COR-L47 (cell line): ENCODE measurements around the gene RAB11FIP4.
A peak's percentile ranks its signal among the peaks of the same experiment; 100 is the strongest.

Experiments
- DNase-seq: peaks from one replicate; lab custom pipeline; 2025; lab: John Stamatoyannopoulos, UW

The RAB11FIP4 gene

DNA sequence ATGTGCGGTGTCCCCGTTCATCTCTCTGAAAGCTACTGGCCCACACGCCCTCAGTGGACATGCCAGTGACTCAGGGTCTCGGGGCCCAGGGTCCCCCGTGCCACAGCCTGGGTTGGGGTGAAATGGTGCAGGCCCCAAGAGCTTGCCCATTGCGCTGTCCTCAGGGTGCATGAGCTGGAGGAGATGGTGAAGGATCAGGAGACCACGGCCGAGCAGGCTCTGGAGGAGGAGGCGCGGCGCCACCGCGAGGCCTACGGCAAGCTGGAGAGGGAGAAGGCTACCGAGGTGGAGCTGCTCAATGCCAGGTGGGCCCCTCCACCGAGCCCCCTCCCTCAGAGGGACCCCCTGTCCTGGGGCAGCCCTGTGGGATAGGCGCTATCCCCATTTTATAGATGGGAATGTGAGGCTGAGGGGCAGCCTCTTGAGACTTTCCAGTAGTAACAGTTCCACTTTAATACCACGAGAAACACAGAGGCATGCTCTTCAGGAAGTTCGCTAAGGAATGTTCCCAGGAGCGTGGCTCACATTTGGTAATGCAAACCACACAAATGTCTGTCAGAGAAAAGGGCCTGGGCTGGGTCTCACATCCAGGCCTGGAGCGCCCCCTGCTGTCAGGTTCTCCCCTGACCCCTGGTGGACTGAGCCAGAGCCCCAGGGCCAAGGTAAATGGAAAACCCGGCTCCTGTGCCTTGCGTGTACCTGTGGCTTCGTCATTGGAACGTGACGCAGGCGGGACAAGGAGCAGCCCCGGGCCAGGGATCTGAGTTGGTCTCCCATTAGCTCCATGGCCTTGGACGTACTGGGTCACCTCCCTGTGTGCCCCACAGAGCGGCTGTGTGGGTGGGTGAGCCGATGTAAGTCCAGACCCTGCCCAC, 133.7 kb downstream of the RAB11FIP4 start:
- DNase-seq: peak; percentile 34

DNA sequence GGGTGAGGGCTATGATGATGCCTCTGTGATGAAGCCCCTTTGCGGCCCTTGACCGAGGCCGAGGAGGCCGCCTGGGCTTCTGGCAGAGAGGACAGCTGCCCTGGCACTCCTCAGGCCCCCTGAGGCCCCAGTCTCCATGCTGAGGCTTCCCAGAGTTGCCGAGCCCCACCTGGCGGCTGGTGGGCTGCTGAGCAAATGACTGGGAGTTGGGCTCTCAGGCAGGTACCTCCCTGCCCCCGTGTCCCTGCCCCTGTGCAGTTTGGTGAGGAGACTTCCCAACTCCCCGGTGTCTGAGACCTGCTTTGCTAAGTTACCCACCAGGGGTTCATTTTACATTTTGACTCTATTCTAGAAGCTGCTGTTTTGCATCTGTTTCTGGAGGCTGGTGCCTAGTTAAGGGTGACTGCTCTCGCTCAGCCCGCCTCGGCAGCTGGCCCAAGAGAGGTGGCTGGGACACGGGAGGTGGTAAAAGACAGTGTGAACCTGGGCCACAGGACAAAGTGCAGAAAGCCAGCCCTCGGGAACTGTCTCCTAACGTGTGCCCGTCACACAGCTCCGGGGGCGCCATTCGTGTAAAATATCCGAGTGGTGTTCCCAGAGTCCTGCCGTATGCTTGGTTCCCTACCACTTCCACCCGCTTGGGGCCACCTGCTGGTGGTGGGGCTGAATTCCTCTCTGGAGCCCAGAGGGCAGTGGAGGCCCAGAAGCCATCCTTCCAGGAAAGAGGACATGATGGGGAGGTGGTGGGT, 134.5 kb downstream of the RAB11FIP4 start:
- no peak for DNase-seq

GRCh38 chr17:31527606-31528005, 136.1 kb downstream of the RAB11FIP4 start:
- DNase-seq: no peak

DNA sequence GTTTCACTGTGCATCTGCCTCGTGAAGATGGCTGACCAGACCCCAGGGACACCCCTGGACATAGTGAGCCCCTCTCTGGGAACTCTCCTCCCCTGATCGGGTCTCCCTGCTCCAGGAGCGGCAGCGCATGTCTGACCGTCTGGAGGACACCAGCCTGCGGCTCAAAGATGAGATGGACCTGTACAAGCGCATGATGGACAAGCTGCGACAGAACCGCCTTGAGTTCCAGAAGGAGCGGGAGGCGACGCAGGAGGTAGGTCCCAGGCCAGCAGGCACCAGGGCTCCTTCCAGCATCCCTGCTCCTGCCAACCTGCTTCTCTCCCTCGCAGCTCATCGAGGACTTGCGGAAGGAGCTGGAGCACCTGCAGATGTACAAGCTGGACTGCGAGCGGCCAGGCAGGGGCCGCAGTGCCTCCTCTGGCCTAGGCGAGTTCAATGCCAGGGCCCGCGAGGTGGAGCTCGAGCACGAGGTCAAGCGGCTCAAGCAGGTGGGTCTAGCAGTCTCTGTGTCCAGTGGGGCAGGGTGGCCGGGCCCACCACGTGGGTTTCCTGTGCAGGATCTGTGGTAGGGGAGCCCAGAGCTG, 136.9 kb downstream of the RAB11FIP4 start:
- no peak for DNase-seq

DNA sequence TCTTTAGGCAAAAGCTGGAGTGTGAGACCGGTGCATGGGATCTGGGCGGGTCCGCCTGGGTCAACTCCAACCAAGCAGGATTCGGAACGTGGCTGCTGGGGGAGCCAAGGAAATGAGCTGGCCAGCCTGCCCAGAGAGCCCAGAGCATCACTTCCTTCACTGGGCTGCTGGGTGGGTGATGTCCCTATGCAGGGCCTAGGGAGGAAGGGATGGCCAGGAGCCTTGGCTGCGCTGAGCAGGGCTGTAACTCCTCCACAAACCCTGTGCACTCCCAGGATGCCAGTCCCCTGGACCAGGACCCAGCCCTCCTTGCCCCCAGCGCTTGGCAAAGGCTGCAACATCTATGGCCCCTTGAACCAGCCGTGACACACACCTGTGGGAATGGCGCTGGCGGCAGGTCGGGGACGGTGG, 138.4 kb downstream of the RAB11FIP4 start:
- no peak for DNase-seq

- no peak for DNase-seq
Observed at GRCh38 chr17:31530391-31530985, 139.0 kb downstream of the RAB11FIP4 start.

DNA sequence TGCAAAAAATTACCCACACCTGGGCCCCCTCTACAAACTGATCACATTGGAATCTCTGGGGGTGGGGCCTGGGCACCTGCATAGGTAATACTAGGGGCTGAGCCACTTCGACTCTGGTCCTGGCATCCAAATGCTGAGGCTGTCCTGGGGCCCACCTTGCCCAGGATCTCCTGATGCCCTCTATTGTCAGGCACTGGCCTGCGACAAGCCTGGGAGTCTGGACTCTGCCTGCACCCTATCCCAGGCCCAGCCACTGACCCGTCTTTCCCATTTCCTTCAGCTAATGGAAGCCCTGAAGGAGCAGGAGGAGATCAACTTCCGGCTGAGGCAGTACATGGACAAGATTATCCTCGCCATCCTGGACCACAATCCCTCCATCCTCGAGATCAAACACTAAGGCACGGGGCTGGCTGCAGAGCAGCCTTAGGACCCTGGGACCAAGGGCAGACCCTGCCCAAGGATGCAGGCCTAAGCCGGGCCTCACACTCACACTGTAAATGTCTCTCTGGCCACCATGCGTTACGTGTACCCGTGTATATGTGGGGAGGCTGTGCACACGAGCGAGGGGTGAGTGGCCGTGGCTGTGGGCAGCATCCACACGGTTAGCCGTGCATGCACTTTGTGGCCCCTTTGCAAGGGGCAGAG, 140.0 kb downstream of the RAB11FIP4 start:
- no peak for DNase-seq

- DNase-seq: no peak
Observed at GRCh38 chr17:31532081-31532480, 140.6 kb downstream of the RAB11FIP4 start.

- no peak for DNase-seq
Observed at GRCh38 chr17:31532526-31532925, 141.1 kb downstream of the RAB11FIP4 start.

GRCh38 chr17:31533546-31534155, 142.2 kb downstream of the RAB11FIP4 start:
- no peak for DNase-seq

- DNase-seq: no peak
Observed at GRCh38 chr17:31534223-31534888, 142.9 kb downstream of the RAB11FIP4 start.

DNA sequence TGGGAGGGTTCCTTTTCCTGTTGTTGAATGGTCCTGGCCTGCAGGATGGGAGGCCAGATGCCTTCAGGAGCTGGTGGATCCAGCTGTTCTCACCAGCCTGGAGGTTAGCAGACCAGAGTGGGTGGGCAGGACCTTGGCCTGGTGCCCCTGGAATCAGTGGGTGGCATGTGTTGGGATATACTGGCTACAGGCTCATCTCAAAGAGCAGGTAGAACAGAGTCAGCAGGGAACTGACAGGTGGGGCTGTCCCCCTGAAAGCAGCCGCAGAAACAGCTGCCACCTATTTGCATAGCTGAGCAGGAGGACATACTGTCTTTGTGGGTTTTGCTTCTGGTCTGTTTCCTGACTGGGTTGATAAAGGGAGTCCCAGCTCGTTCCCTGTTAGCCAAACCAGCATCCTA, 144.1 kb downstream of the RAB11FIP4 start:
- DNase-seq: peak; percentile 27

DNA sequence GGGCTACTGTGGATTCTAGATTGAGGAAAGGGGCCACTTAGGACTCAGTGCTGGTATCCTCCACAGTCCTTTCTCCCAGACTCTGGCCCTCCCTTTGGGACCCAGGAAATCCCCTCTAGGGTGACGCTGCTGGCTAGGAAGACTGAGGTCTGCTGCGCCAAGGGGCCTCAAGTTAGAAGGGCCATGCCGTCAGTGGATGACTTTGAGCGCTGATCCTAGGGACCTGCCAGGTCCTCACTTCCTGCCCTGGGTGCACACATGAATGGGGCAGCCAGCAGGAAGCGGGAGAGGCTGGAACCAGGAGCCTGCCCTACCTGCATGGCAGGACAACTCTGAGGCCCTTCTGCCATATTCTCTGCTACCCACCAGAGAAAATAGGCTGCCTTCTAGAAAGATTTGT, 145.0 kb downstream of the RAB11FIP4 start:
- no peak for DNase-seq

DNA sequence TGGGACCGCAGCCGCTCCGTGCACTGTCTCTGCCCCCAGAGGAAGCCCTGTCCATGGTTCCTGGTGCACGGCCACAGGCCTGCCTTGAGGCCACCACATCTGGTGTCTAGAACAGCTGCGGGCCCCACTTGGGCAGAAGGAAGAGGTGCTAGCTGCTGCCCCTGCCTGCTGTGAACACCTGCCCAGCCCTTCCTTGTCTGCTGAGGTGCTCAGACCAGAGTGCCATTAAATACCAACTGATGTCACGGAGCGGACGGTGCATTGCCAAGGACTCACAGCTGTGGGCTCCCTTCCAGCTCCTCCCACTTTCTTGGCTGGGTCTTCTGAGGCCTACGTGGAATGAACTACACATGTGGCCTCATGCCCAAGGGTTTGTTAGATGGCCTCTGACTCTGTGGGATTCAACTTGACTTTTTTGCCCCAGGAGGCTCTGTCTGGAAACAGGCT, 146.1 kb downstream of the RAB11FIP4 start:
- no peak for DNase-seq

GRCh38 chr17:31538080-31538762, 146.7 kb downstream of the RAB11FIP4 start:
- DNase-seq: no peak

DNA sequence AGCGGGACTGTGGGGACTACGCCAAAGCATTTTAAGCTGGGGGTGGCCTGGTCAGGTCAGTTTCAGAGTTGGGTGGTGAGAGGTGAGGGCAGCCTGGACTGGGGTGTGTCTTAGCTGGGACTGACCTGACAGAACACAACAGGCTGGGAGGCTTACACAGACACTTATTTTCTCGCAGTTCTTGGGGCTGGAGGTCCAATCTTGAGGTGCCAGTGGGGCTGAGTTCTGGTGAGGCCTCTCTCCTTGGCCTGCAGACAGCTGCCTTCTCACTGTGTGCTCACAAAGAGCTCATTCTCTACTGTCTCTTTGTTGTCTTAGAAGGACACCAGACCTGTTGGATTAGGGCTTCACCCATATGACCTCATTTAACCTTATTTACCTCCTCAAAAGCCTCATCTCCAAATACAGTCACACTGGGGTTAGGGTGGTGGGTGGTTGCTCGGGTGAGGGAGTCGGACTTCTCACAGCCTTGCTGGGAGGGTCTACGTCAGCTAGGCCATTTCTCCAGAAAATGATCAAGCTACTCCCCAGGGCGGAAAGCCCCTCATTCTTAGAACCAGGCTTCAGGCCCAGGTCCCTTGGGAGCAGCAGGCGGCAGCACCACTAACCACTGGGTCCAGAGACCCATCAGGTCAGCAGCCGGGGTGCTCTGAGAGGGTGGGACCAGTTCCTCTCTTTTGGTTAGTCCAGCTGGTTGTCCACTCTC, 149.3 kb downstream of the RAB11FIP4 start:
- no peak for DNase-seq

DNA sequence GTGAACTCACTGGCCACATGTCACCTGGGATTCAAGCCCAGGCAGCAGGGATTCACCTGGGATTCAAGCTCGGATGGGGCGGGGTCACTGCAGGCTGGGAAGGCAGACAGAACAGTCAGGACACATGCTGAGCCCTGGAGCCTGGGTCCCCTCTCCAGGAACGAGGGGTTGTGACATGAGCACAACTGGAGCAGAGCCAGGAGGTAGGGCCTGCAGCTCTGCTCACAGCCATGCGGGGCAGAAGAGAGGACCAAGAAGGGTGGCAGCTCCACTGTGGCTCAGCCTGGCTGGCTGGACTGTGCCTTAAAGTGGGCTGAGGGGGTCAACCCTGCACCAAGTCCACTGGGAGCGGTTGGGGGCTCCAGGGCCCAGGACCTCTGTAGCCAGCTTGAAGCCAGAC, 150.1 kb downstream of the RAB11FIP4 start:
- DNase-seq: peak; percentile 24

DNA sequence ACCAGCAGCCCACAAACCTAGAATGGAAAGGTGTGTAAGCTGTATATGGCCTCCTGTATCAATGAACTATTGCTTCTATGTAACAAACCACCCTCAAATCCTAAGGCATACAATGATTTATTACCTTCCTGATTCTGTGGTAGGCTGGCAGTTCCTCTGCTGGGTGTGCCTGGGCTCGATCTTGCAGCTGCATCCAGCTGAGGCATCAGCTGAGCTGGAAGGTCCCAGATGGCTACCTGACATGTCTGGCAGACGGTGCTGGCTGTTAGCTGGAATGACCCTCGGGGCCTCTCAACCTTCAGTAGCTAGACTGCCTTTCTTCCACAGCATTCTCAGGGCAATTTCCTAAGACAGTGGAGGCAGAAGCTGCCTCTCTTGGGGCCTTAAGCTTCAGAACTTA, 152.7 kb downstream of the RAB11FIP4 start:
- DNase-seq: no peak

- DNase-seq: no peak
Observed at GRCh38 chr17:31546650-31547049, 155.2 kb downstream of the RAB11FIP4 start.

DNA sequence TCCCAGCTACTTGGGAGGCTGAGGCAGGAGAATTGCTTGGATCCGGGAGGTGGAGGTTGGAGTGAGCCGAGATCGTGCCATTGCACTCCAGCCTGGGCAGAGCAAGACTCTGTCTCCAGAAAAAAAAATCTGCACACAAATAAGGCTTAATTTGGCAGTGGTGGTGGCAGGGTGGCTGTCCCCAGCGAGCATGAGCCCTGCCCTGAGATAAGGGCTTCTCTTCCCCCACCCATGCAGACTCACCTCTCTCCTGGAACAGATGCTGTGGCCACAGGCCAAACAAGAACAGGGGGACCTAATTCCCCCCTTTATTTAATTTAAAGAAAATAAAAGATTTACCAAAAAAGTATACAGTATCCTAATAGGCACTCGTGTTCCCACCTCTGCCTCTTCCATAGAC, 157.2 kb downstream of the RAB11FIP4 start:
- DNase-seq: no peak
